Panc1 (cell line): ENCODE results near the gene TMEM131. TPM values are rescaled to one million over a fixed set of nuclear protein-coding genes. Genes with fewer than 3 reads are reported as not detected.

Experiments
- ATAC-seq: fragments of 200-7000 bp; cut with Tn5 transposase; 2 replicates; pipeline ENCODE4 v1.9.1; 2020; ENCODE audit warnings: mild to moderate bottlenecking, moderate library complexity
- BruUV-seq: library from RNA; stranded (reverse); fragments of 400-500 nt; replicated peaks from 2 replicates; lab custom pipeline; 2021; lab: Mats Ljungman, UMichigan
- CTCF ChIA-PET: fragments of 300-600 bp; sonication (Branson Sonifier 250); formaldehyde crosslinking; loops from one replicate; lab custom pipeline; 2022; ENCODE audit warnings: antibody characterized with exemption; lab: Charles Lee
- POLR2A ChIA-PET: fragments of 300-600 bp; sonication (Branson Sonifier 250); formaldehyde crosslinking; loops from one replicate; lab custom pipeline; 2022; ENCODE audit warnings: antibody characterized with exemption; lab: Charles Lee
- DNase-seq: peaks from one replicate; pipeline ENCODE4 v3.0.0-alpha.2; 2010; ENCODE audit warnings: low read depth, low spot score
- H3K27ac ChIP-seq: 2 replicates; pipeline ENCODE4 v1.5.1; 2011; ENCODE audit warnings: mild to moderate bottlenecking, low read length, inconsistent platforms
- H3K27me3 ChIP-seq: fragments of 200-500 bp; sonication (Bioruptor generic); 2 replicates; pipeline ENCODE4 v1.6.0; 2014; ENCODE audit warnings: low read length, inconsistent platforms; ENCODE audit not compliant: control insufficient read depth, insufficient read depth
- H3K36me3 ChIP-seq: fragments of 200-500 bp; sonication (Bioruptor generic); 2 replicates; pipeline ENCODE4 v1.5.1; 2014; ENCODE audit warnings: inconsistent platforms, mild to moderate bottlenecking, low read length, moderate library complexity; ENCODE audit not compliant: control insufficient read depth, insufficient read depth
- H3K4me1 ChIP-seq: 2 replicates; pipeline ENCODE4 v1.5.1; 2011; ENCODE audit warnings: inconsistent platforms, mild to moderate bottlenecking, low read length, moderate library complexity; ENCODE audit not compliant: control insufficient read depth, insufficient read depth
- H3K4me3 ChIP-seq, 2 experiments: 2 replicates each; pipeline ENCODE4 v1.5.1; 2011 to 2012; ENCODE audit warnings: low read depth in 2 of 2, low read length in 2 of 2, mild to moderate bottlenecking in 2 of 2, inconsistent platforms in 1 of 2, moderate library complexity in 1 of 2
- H3K9me3 ChIP-seq: fragments of 200-500 bp; sonication (Bioruptor generic); 2 replicates; pipeline ENCODE4 v1.5.1; 2014; ENCODE audit warnings: low read depth, mild to moderate bottlenecking, inconsistent platforms, low read length, moderate library complexity; ENCODE audit not compliant: control insufficient read depth, insufficient read depth
- POLR2AphosphoS5 ChIP-seq: IDR thresholded peaks from 2 replicates; pipeline ENCODE4 v1.6.1; 2012; ENCODE audit warnings: mild to moderate bottlenecking, low read depth, low read length, moderate library complexity
- REST ChIP-seq, 2 experiments: IDR thresholded peaks; 2 replicates each; pipeline ENCODE4 v1.6.1; 2011 to 2012; ENCODE audit warnings: low read depth in 2 of 2, control low read depth in 1 of 2, low read length in 1 of 2, mild to moderate bottlenecking in 1 of 2, moderate library complexity in 1 of 2; ENCODE audit not compliant: insufficient read depth in 1 of 2
- SIN3A ChIP-seq: IDR thresholded peaks from 2 replicates; pipeline ENCODE4 v1.6.1; 2012; ENCODE audit warnings: low read depth, mild to moderate bottlenecking, low read length, moderate library complexity, borderline replicate concordance; ENCODE audit not compliant: insufficient read depth
- TCF7L2 ChIP-seq: IDR thresholded peaks from 2 replicates; pipeline ENCODE4 v1.6.1; 2011; ENCODE audit warnings: mild to moderate bottlenecking, low read depth, low read length, inconsistent platforms
- in situ Hi-C: cut with HindIII; loops from 2 replicates; pipeline ENCODE4 v1.10.0; 2016; ENCODE audit warnings: low sequenced_read_pairs, low pct_unique_long_range_greater_than_20kb
- intact Hi-C: fragments of 100-400 bp; cut with micrococcal nuclease; formaldehyde crosslinking; loops from one replicate; pipeline ENCODE4 v1.10.0; 2022; ENCODE audit not compliant: unreplicated experiment
- total RNA-seq: library from RNA; stranded (reverse); gene quantifications from one replicate; pipeline ENCODE4 v1.2.1, GENCODE V29; 2021; ENCODE audit not compliant: unreplicated experiment
- TF ChIP-seq, protein P1 (sequence below): fragments of 450-650 bp; IDR thresholded peaks from 2 replicates; pipeline ENCODE4 v1.5.1; 2017; ENCODE audit warnings: mild to moderate bottlenecking

The TMEM131 gene
- total RNA-seq, 1 experiment from 2014 or later = 43.4 TPM

DNA sequence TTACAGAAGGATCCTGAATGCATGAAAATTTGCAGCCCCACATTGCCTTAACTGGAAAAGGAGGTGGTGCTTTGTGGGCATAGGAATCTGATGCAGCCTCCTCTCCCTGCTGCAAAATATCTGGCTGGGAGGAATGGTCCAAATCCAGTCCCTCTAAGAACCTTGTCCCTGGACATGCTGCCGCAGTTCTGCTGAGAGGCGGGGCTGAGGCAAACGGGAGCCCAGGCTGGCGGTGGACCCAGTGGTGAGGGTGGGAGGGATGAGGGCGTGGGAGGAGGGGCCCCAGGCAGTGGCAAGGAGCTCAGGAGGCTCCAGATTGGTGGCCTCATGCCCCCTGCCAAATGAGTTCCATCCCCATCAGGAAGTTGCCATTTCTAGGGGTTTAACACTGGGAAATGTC, 246.2 kb downstream of the TMEM131 start:
- POLR2A ChIA-PET = no interaction called here
- ATAC-seq (no peak), DNase-seq (no peak)
- in situ Hi-C loops (no loop called here), intact Hi-C loops (no loop called here)
- Histone ChIP-seq H3K4me3 (no peak overlapping the region), H3K27ac (no peak overlapping the region), H3K27me3 (no peaks in the 10 kb centered on the region), H3K4me1 (no peaks in the 10 kb centered on the region), H3K36me3 (no peaks in the 10 kb centered on the region), H3K9me3 (no peaks in the 10 kb centered on the region)
- TF ChIP-seq REST (IDR thresholded peaks at IDR 0.05; ENCODE audit: insufficient read depth in 1 of 2, low read depth in 2 of 2, low read length in 1 of 2) (no peak), TCF7L2 (no peak), POLR2AphosphoS5 (no peak), SIN3A (no peak)
- TF ChIP-seq, protein P1, sequence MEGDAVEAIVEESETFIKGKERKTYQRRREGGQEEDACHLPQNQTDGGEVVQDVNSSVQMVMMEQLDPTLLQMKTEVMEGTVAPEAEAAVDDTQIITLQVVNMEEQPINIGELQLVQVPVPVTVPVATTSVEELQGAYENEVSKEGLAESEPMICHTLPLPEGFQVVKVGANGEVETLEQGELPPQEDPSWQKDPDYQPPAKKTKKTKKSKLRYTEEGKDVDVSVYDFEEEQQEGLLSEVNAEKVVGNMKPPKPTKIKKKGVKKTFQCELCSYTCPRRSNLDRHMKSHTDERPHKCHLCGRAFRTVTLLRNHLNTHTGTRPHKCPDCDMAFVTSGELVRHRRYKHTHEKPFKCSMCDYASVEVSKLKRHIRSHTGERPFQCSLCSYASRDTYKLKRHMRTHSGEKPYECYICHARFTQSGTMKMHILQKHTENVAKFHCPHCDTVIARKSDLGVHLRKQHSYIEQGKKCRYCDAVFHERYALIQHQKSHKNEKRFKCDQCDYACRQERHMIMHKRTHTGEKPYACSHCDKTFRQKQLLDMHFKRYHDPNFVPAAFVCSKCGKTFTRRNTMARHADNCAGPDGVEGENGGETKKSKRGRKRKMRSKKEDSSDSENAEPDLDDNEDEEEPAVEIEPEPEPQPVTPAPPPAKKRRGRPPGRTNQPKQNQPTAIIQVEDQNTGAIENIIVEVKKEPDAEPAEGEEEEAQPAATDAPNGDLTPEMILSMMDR = no peak
- BruUV-seq = no TSS peak
- CTCF ChIA-PET = no interaction called here

DNA sequence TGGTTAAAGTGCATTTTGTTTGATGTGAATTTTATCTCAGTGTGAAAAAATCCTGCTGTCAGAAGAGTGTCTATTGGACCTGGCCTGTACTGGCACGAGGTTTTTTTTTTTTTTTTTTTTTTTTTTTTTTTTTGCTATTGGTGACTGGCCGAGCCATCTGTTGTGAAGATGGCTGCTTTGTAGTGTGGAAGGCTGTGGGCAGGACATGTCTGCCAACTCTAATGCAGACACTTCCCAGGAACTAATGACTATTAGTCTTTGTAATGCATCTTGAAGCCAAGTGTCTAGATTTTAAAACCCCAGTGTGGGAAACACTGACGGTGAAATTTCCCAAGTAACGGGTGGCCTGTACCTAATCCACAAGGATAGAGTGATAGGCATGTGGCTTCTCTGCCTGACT, 248.0 kb downstream of the TMEM131 start:
- in situ Hi-C loops (no loop called here), intact Hi-C loops (no loop called here)
- TF ChIP-seq, protein P1 = no peak
- TF ChIP-seq REST (IDR thresholded peaks at IDR 0.05; ENCODE audit: insufficient read depth in 1 of 2, low read depth in 2 of 2, low read length in 1 of 2) (no peak), POLR2AphosphoS5 (no peak), TCF7L2 (no peak), SIN3A (no peak)
- no TSS peak for BruUV-seq
- no peak overlapping the region for H3K4me3 ChIP-seq
- DNase-seq (no peak), ATAC-seq (no peak)
- H3K27me3 ChIP-seq = no peaks in the 10 kb centered on the region
- no peaks in the 10 kb centered on the region for H3K4me1 ChIP-seq
- CTCF ChIA-PET = interaction anchor here (0.6 kb wide), 1 partner anchor 47 kb away, joined by 5 read pairs; no protein-coding TSS in a partner anchor
- POLR2A ChIA-PET = no interaction called here
- H3K27ac ChIP-seq = no peak overlapping the region
- no peaks in the 10 kb centered on the region for H3K36me3 ChIP-seq
- H3K9me3 ChIP-seq = no peaks in the 10 kb centered on the region
